Mucosa of rectum (tissue), 2 donors: ENCODE data around the gene TANGO2.

Source experiments
- H3K27ac ChIP-seq, 2 donors: one replicate each; pipeline ENCODE4 v1.7.0; 2013; ENCODE audit warnings: inconsistent platforms in 2 of 2, low read depth in 2 of 2, low read length in 2 of 2
- H3K27me3 ChIP-seq, 2 donors: one replicate each; pipeline ENCODE4 v1.7.0; 2013; ENCODE audit warnings: low read length in 2 of 2; ENCODE audit not compliant: control insufficient read depth in 2 of 2, insufficient read depth in 2 of 2
- H3K36me3 ChIP-seq, 2 donors: one replicate each; pipeline ENCODE4 v1.7.0; 2013; ENCODE audit warnings: low read length in 2 of 2; ENCODE audit not compliant: control insufficient read depth in 2 of 2, insufficient read depth in 2 of 2
- H3K4me1 ChIP-seq, 2 donors: one replicate each; pipeline ENCODE4 v1.7.0; 2013; ENCODE audit warnings: low read length in 2 of 2, mild to moderate bottlenecking in 1 of 2; ENCODE audit not compliant: control insufficient read depth in 2 of 2, insufficient read depth in 2 of 2
- H3K4me3 ChIP-seq, 2 donors: one replicate each; pipeline ENCODE4 v1.7.0; 2013; ENCODE audit warnings: low read length in 2 of 2
- H3K9ac ChIP-seq, 2 donors: one replicate each; pipeline ENCODE4 v1.7.0; 2013; ENCODE audit warnings: low read length in 2 of 2, low read depth in 1 of 2, mild to moderate bottlenecking in 1 of 2
- H3K9me3 ChIP-seq, 2 donors: one replicate each; pipeline ENCODE4 v1.7.0; 2013; ENCODE audit warnings: low read length in 2 of 2; ENCODE audit not compliant: control insufficient read depth in 2 of 2
- donor health status: healthy.
- donor health status: Normal muscosa, but diverticular disease.

The TANGO2 gene

GRCh38 chr22:20052309-20053259 lies 31.7 kb downstream of the TANGO2 start:
- Histone ChIP-seq H3K4me1 (peaks cover 0 to 6% of the 10 kb centered on the region in 2 donors), H3K9me3 (no peaks in the 10 kb centered on the region), H3K36me3 (peaks cover 26 to 40% of the 10 kb centered on the region in 2 donors), H3K9ac (peak overlapping the region; percentile 36 to 41), H3K27me3 (no peaks in the 10 kb centered on the region), H3K27ac (peak overlapping the region; percentile 58 to 71), H3K4me3 (peak overlapping the region in 1 of 2 donors; percentile 19)

- Histone ChIP-seq H3K4me3 (no peak overlapping the region), H3K9me3 (no peaks in the 10 kb centered on the region), H3K27ac (no peak overlapping the region), H3K36me3 (peaks cover 25 to 42% of the 10 kb centered on the region in 2 donors), H3K4me1 (peaks cover 0 to 6% of the 10 kb centered on the region in 2 donors), H3K27me3 (no peaks in the 10 kb centered on the region), H3K9ac (no peak overlapping the region)
Measured at GRCh38 chr22:20053407-20054033, 32.6 kb downstream of the TANGO2 start.

- Histone ChIP-seq H3K4me1 (peaks cover 0 to 6% of the 10 kb centered on the region in 2 donors), H3K9me3 (no peaks in the 10 kb centered on the region), H3K27me3 (no peaks in the 10 kb centered on the region), H3K4me3 (no peak overlapping the region), H3K36me3 (peaks cover 25 to 47% of the 10 kb centered on the region in 2 donors), H3K9ac (no peak overlapping the region), H3K27ac (no peak overlapping the region)
Measured at GRCh38 chr22:20054034-20054427, 33.1 kb downstream of the TANGO2 start.

GRCh38 chr22:20054485-20054884 lies 33.6 kb downstream of the TANGO2 start:
- Histone ChIP-seq H3K9ac (no peak overlapping the region), H3K4me1 (peaks cover 0 to 6% of the 10 kb centered on the region in 2 donors), H3K9me3 (no peaks in the 10 kb centered on the region), H3K27ac (no peak overlapping the region), H3K36me3 (peaks cover 25 to 48% of the 10 kb centered on the region in 2 donors), H3K27me3 (no peaks in the 10 kb centered on the region), H3K4me3 (no peak overlapping the region)

- no peak overlapping the region for H3K9ac ChIP-seq
- no peaks in the 10 kb centered on the region for H3K27me3 ChIP-seq
- no peak overlapping the region for H3K27ac ChIP-seq
- H3K9me3 ChIP-seq, result no peaks in the 10 kb centered on the region
- H3K4me1 ChIP-seq, result peaks cover 0 to 6% of the 10 kb centered on the region in 2 donors
- H3K36me3 ChIP-seq, result peaks cover 25 to 48% of the 10 kb centered on the region in 2 donors
- H3K4me3 ChIP-seq, result no peak overlapping the region
Measured at GRCh38 chr22:20055144-20055543, 34.2 kb downstream of the TANGO2 start.

GRCh38 chr22:20055654-20056053 lies 34.7 kb downstream of the TANGO2 start:
- no peak overlapping the region for H3K4me3 ChIP-seq
- H3K4me1 ChIP-seq, result peaks cover 0 to 6% of the 10 kb centered on the region in 2 donors
- H3K27ac ChIP-seq, result no peak overlapping the region
- no peaks in the 10 kb centered on the region for H3K9me3 ChIP-seq
- H3K36me3 ChIP-seq, result peaks cover 25 to 48% of the 10 kb centered on the region in 2 donors
- H3K9ac ChIP-seq, result no peak overlapping the region
- H3K27me3 ChIP-seq, result no peaks in the 10 kb centered on the region

- Histone ChIP-seq H3K36me3 (peaks cover 26 to 52% of the 10 kb centered on the region in 2 donors), H3K27me3 (no peaks in the 10 kb centered on the region)
Measured at GRCh38 chr22:20056161-20056560, 35.3 kb downstream of the TANGO2 start.

GRCh38 chr22:20056696-20057386 lies 35.9 kb downstream of the TANGO2 start:
- Histone ChIP-seq H3K4me3 (no peak overlapping the region), H3K9me3 (no peaks in the 10 kb centered on the region), H3K27me3 (no peaks in the 10 kb centered on the region), H3K27ac (no peak overlapping the region), H3K36me3 (peaks cover 32 to 57% of the 10 kb centered on the region in 2 donors), H3K9ac (no peak overlapping the region), H3K4me1 (peaks cover 0 to 6% of the 10 kb centered on the region in 2 donors)

More at GRCh38 chr22:20056161-20056560, 35.3 kb downstream of the TANGO2 start:
- Histone ChIP-seq H3K9me3 (no peaks in the 10 kb centered on the region), H3K9ac (no peak overlapping the region), H3K4me1 (peaks cover 0 to 6% of the 10 kb centered on the region in 2 donors), H3K27ac (no peak overlapping the region), H3K4me3 (no peak overlapping the region)

- Histone ChIP-seq H3K9me3 (no peaks in the 10 kb centered on the region), H3K27me3 (no peaks in the 10 kb centered on the region), H3K36me3 (peaks cover 34 to 56% of the 10 kb centered on the region in 2 donors), H3K9ac (no peak overlapping the region), H3K4me1 (peaks cover 0 to 3% of the 10 kb centered on the region in 2 donors), H3K27ac (no peak overlapping the region), H3K4me3 (no peak overlapping the region)
Measured at GRCh38 chr22:20057596-20058268, 36.8 kb downstream of the TANGO2 start.
